Common myeloid progenitor, CD34-positive (primary cell): Measurements from ENCODE around the gene DUSP9.
A peak's percentile ranks its signal among the peaks of the same experiment; 100 is the strongest.

ENCODE experiments used
- CTCF ChIA-PET: fragments of 350-600 bp; sonication (Branson Sonifier 250); formaldehyde crosslinking; loops from one replicate; lab custom pipeline; 2021; ENCODE audit warnings: antibody characterized with exemption; lab: Charles Lee
- POLR2A ChIA-PET: fragments of 350-600 bp; sonication (Branson Sonifier 250); formaldehyde crosslinking; loops from one replicate; lab custom pipeline; 2021; ENCODE audit warnings: antibody characterized with exemption; lab: Charles Lee
- DNase-seq, 3 donors: peaks; one replicate each; pipeline versions ENCODE4 v3.0.0 to v3.0.0-alpha.2; 2013
- H3K27ac ChIP-seq, 2 experiments: 1 replicate in 1 of 2; 2 replicates in 1 of 2; pipeline ENCODE4 v1.7.0; 2013; ENCODE audit warnings: inconsistent platforms in 2 of 2, low read length in 2 of 2, mild to moderate bottlenecking in 2 of 2, low read depth in 1 of 2, moderate library complexity in 1 of 2; ENCODE audit not compliant: severe bottlenecking in 2 of 2, insufficient read depth in 1 of 2, poor library complexity in 1 of 2
- H3K27me3 ChIP-seq, 5 experiments: replicated peaks in 2 of 5; 1 replicate in 3 of 5; 2 replicates in 2 of 5; pipeline versions ENCODE4 v1.6.1 to v1.7.0; 2013; ENCODE audit warnings: low read length in 4 of 5, mild to moderate bottlenecking in 2 of 5, moderate library complexity in 2 of 5, inconsistent platforms in 1 of 5; ENCODE audit not compliant: insufficient read depth in 5 of 5, control insufficient read depth in 4 of 5
- H3K36me3 ChIP-seq, 4 experiments: 1 replicate in 2 of 4; 2 replicates in 2 of 4; pipeline versions ENCODE4 v1.6.1 to v1.7.0; 2013; ENCODE audit warnings: low read length in 3 of 4, control low read depth in 1 of 4, mild to moderate bottlenecking in 1 of 4; ENCODE audit not compliant: control insufficient read depth in 4 of 4, insufficient read depth in 4 of 4
- H3K4me1 ChIP-seq, 4 experiments: 1 replicate in 3 of 4; 2 replicates in 1 of 4; pipeline versions ENCODE4 v1.6.1 to v1.7.1; 2013; ENCODE audit warnings: low read length in 3 of 4, mild to moderate bottlenecking in 3 of 4, control low read depth in 1 of 4, inconsistent platforms in 1 of 4, moderate library complexity in 1 of 4; ENCODE audit not compliant: control insufficient read depth in 4 of 4, insufficient read depth in 4 of 4; ENCODE audit errors: control extremely low read depth in 1 of 4
- H3K4me3 ChIP-seq, 7 experiments: 1 replicate in 4 of 7; 2 replicates in 3 of 7; pipeline versions ENCODE4 v1.5.1 to v1.7.0; 2013; ENCODE audit warnings: mild to moderate bottlenecking in 7 of 7, low read length in 6 of 7, moderate library complexity in 6 of 7, inconsistent platforms in 2 of 7, low read depth in 2 of 7, control low read depth in 1 of 7; ENCODE audit not compliant: insufficient read depth in 4 of 7, control insufficient read depth in 1 of 7; ENCODE audit errors: extremely low read depth in 1 of 7
- H3K9me3 ChIP-seq, 5 experiments: 1 replicate in 4 of 5; 2 replicates in 1 of 5; pipeline versions ENCODE4 v1.6.1 to v1.7.1; 2013; ENCODE audit warnings: low read length in 4 of 5, mild to moderate bottlenecking in 2 of 5, inconsistent platforms in 1 of 5, low read depth in 1 of 5, moderate library complexity in 1 of 5; ENCODE audit not compliant: control insufficient read depth in 4 of 5, insufficient read depth in 2 of 5; ENCODE audit errors: control extremely low read depth in 1 of 5
- WGBS: methylation state at CpG from one replicate; pipeline ENCODE4 v1.1.5; 2013; ENCODE audit not compliant: insufficient coverage; 5-methylcytosine and 5-hydroxymethylcytosine counted together

Gene DUSP9

GRCh38 chrX:153687121-153688039 is 40.4 kb downstream of the DUSP9 start, which contains the start of gene SLC6A8:
SLC6A8 (plus strand) TSS chrX:153687926; CDS start chrX:153688575, 649 bp downstream.
- ChIA-PET POLR2A (no interaction called here), CTCF (interaction anchor here (1.0 to 1.3 kb wide), 2 partner anchors 16 to 19 kb away, joined by 3 to 5 read pairs; no protein-coding TSS in a partner anchor)
- DNase-seq, result peak in 2 of 3 donors; percentile 44 to 56
- Histone ChIP-seq H3K4me3 (peak within 1 kb of the TSS in 3 of 7 experiments; percentile 19 to 58 (median 43)), H3K27me3 (peaks cover 0 to 73% (median 0%) of the 10 kb centered on the region in 5 experiments), H3K36me3 (no peaks in the 10 kb centered on the region), H3K4me1 (peaks cover 0 to 3% (median 0%) of the 10 kb centered on the region in 4 experiments), H3K27ac (peak within 1 kb of the TSS in 1 of 2 experiments; percentile 49), H3K9me3 (peaks cover 0 to 12% (median 0%) of the 10 kb centered on the region in 5 experiments)
- 36% methylated on average over 30 of the region's 66 CpGs for WGBS

- H3K9me3 ChIP-seq, result peaks cover 0 to 12% (median 0%) of the 10 kb centered on the region in 5 experiments
- no peak for DNase-seq
- H3K4me1 ChIP-seq, result peaks cover 0 to 3% (median 0%) of the 10 kb centered on the region in 4 experiments
- POLR2A ChIA-PET, result no interaction called here
- no peak overlapping the region for H3K27ac ChIP-seq
- CTCF ChIA-PET, result no interaction called here
- peaks cover 0 to 71% (median 0%) of the 10 kb centered on the region in 5 experiments for H3K27me3 ChIP-seq
- 34% methylated on average over 42 of the region's 69 CpGs for WGBS
- H3K4me3 ChIP-seq, result no peak overlapping the region
- H3K36me3 ChIP-seq, result no peaks in the 10 kb centered on the region
These were observed 41.1 kb downstream of the DUSP9 start for GRCh38 chrX:153688071-153688470.

GRCh38 chrX:153688506-153688905 is 41.5 kb downstream of the DUSP9 start:
- Histone ChIP-seq H3K9me3 (peaks cover 0 to 9% (median 0%) of the 10 kb centered on the region in 5 experiments), H3K27ac (peak overlapping the region in 1 of 2 experiments; percentile 49), H3K36me3 (no peaks in the 10 kb centered on the region), H3K4me3 (peak overlapping the region in 2 of 7 experiments; percentile 40 to 54), H3K27me3 (peaks cover 0 to 68% (median 0%) of the 10 kb centered on the region in 5 experiments), H3K4me1 (peaks cover 0 to 3% (median 0%) of the 10 kb centered on the region in 4 experiments)
- ChIA-PET POLR2A (no interaction called here), CTCF (no interaction called here)
- WGBS, result 40% methylated on average over 40 of the region's 57 CpGs
- no peak for DNase-seq

- ChIA-PET CTCF (no interaction called here), POLR2A (no interaction called here)
- 47% methylated on average over 38 of the region's 53 CpGs for WGBS
- Histone ChIP-seq H3K4me1 (peaks cover 0 to 3% (median 0%) of the 10 kb centered on the region in 4 experiments), H3K27me3 (peaks cover 0 to 62% (median 0%) of the 10 kb centered on the region in 5 experiments), H3K9me3 (peaks cover 0 to 5% (median 0%) of the 10 kb centered on the region in 5 experiments), H3K27ac (no peak overlapping the region), H3K36me3 (no peaks in the 10 kb centered on the region), H3K4me3 (no peak overlapping the region)
- no peak for DNase-seq
These were observed 42.0 kb downstream of the DUSP9 start for GRCh38 chrX:153688911-153689590.

GRCh38 chrX:153689654-153690465 is 42.9 kb downstream of the DUSP9 start:
- no peaks in the 10 kb centered on the region for H3K36me3 ChIP-seq
- peaks cover 0 to 3% (median 0%) of the 10 kb centered on the region in 4 experiments for H3K4me1 ChIP-seq
- DNase-seq, result peak in 1 of 3 donors; percentile 17
- POLR2A ChIA-PET, result no interaction called here
- no peaks in the 10 kb centered on the region for H3K9me3 ChIP-seq
- H3K27me3 ChIP-seq, result peaks cover 0 to 55% (median 0%) of the 10 kb centered on the region in 5 experiments
- 88% methylated on average over 18 of the region's 19 CpGs for WGBS
- no peak overlapping the region for H3K4me3 ChIP-seq
- H3K27ac ChIP-seq, result no peak overlapping the region
- CTCF ChIA-PET, result no interaction called here

GRCh38 chrX:153690466-153690865 is 43.5 kb downstream of the DUSP9 start:
- Histone ChIP-seq H3K4me3 (no peak overlapping the region), H3K9me3 (no peaks in the 10 kb centered on the region), H3K36me3 (no peaks in the 10 kb centered on the region), H3K27ac (no peak overlapping the region), H3K27me3 (peaks cover 0 to 49% (median 0%) of the 10 kb centered on the region in 5 experiments), H3K4me1 (peaks cover 0 to 3% (median 0%) of the 10 kb centered on the region in 4 experiments)
- ChIA-PET POLR2A (no interaction called here), CTCF (no interaction called here)
- DNase-seq, result no peak
- WGBS, result 76% methylated on average over 9 of the region's 14 CpGs
